GM18907 (cell line): ENCODE measurements around the gene CARHSP1.
A peak's percentile ranks its signal among the peaks of the same experiment; 100 is the strongest.
"Not testable (repeated sequence)": the region's sequence is repeated elsewhere in the genome, so short reads cannot be mapped to it uniquely, and the experiment has no call there.

Experiments
- ATAC-seq: cut with Tn5 transposase; IDR thresholded peaks from one replicate; pipeline ENCODE4 v1.9.1; 2021; ENCODE audit warnings: mild to moderate bottlenecking, moderate library complexity; ENCODE audit not compliant: unreplicated experiment

Gene CARHSP1

DNA sequence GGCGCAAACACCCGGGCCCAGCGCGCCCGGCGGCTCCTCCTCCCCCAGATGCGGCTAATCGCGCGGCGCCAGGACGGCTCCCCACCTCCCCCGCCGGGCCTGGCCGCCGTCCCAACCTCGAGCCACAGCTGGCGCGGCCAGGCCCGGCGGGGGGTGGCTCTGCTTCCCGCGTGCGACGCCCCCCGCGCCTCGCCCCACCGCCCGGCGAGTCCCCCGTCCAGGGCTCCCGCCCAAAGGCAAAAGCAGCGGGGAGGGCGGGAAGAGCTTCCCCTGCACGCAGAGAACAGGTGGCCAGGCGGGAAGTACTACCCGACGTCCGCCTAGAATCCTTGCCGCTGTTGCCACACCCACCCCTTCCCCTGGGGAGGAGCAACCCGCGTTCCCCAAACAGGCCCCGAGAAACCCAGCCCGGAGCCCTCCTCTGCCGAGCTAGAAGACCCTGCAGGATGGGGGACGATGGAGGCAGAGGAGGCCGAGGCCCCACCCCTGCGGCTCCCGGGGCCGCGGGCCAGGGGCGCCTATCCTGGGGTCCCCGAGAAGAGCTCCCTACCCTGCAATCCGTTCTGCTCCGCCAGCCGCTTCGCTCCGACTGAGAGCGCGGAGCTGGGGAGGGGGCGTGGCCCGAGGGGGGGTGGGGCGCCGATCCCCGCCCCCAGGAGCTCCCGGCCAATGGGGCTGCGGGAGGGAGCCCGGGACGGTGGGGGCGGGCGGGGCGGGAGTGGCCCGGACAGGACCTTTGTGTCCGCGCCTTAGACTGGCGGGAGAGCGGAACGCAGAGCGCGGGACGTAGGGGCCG is at the start of gene CARHSP1:
Gene CARHSP1, minus strand, starts transcription at position 591 of the 796 bp plus-strand sequence. CDS start 9,678 bp downstream, outside the sequence.
- ATAC-seq = peak; percentile 73

DNA sequence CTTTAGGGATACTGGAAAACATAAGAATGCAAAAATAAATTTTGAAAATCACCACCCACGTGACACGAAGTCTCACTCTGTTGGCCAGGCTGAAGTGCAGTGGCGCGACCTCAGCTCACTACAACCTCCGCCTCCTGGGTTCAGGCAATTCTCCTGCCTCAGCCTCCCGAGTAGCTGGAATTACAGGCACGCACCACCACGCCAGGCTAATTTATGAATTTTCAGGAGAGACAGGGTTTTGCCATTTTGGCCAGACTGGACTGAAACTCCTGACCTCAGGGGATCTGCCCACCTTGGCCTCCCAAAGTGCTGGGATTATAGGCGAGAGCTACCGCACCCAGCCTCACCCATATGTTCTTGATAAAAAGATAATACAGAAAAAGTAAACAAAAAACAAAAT is 48.5 kb upstream of the CARHSP1 start:
- ATAC-seq = not testable (repeated sequence)

DNA sequence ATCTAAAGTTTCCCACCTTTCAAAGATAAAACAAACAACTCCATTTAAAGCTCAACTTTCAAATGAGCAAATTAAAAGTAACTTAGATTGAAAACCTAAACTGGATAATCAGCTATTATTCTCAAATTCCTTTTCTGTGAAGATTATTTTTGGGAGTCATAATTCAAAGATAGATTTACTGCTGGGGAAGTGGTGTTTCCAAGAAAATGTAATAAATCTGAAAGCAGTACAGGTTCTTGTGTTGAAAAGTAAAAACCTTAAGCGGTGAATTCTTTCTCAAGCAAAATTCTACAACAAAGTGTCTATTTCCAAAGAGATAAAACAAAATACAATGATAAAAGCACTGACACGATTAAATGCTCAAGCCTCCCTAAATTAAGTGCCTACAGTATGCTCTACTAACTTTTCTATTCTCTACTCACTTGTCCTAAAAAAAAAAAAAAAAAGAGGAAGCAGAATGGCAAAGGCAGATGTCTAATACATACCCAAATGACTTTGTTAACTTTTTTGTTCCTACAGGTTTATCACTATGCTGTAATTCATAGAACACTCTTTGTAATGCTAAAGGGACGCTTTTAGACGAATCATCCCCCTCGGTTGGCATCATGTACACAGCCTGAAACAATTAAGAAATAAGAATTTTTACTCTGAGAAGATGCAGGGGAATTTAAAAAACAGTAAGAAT is 47.9 kb upstream of the CARHSP1 start:
- no peak for ATAC-seq

DNA sequence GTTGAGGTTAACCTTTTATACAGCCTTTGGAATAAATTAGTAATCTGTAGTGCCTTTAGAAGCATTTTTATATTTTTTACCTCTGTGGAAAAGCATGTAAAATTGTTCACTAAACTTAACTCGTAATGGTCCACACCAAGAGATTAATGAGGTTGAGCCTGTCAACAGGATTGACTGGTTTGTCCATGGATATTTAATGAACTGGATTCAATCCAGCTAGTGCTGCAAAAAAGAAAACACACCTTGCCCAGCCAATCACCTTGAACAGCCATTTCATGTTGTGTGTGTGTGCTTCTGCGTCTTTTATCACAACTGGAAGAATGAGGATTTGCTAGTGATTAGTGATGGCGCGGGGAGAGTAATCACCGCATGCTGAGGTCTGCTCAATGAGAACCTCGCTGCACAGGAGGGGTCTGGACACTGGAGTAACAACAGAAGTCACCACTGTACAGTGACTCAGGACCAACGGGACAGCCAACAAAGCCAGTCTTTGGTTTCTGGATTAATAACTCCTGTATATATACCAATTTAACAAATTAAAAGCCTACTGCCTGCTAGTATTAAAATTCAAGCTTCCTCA is 47.0 kb upstream of the CARHSP1 start:
- no peak for ATAC-seq

DNA sequence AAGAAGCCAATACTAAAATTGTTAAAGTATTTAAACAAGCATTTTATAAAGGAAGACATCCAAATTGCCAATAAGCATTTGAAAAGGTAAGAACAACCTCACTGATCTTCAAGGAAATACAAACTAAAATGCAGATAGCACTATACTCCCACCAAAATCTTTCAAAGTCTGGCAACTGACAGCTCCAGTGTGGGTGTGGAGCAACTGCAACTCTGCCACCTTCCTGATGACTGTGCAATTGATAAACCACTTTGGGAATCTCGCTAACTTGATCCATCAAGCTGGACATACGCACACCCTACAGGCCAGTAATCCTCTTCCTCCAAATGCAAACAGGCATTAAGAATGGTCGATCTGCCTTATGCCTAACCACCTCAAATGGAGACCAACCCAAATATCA is 45.3 kb upstream of the CARHSP1 start:
- no peak for ATAC-seq

DNA sequence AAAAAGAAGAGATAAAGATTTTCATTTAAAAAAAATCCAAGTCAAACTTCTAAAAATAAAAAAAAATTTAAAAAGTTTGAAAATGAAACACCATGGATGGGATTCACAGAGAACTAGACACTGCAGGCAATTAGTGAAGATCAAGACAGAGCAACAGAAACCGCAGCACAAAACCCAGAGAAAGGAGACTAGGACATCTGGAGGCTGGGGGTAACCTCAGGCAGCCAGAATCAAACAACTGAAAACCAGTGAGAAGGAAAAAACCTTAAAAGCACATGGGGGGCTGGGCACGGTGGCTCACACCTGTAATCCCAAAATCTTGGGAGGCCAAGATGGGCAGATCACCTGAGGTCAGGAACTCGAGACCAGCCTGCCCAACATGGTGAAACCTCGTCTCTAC is 44.0 kb upstream of the CARHSP1 start:
- no peak for ATAC-seq

DNA sequence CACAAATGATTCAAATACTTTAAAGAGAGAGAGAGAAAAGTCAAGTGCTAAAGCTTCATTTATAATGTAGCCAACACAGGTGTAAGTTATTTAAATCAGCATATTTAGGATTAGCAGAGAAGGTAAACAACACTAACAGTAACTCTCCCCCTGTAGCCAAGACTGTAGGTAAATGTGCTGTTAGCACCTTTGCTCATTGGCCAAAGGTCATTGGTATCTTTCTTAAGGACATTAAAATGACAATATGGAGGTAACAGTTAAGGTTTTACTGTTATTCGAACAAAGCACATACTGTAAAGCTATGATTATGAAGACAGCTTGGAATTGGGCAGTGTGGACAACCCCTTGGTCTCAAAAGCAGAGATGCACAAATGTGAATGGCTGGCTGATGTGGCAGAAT is 42.0 kb upstream of the CARHSP1 start:
- no peak for ATAC-seq

DNA sequence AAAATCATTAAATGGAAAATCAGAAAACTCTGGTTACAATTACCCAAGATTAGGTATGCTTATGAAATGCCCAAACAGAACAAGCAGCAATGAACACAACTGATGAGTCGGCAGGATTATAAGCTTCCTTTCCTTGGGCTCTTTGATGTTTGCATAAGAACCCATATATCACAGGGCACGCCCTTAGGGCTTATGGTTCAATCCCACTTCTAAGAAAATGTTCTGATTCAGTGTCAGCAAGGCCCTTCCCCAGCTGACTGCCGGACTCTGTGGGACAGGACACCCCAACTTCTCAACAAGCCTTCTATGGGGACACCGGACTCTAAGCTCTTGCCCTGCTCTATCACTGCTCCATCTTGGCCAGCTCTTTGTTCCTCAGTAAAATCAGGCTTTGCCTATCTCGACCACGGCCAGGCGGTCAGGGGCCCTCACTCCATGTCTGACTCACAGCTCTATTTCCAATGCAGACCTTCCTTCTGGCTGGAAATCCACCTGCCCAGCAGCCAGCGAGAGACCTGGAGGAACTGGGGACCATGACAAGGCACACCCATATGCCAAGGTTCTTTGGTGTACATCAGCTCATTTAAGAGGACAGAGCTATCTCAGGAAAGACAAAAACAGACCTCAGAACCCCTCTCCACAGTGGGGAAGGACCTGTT is 40.1 kb upstream of the CARHSP1 start:
- ATAC-seq = no peak

DNA sequence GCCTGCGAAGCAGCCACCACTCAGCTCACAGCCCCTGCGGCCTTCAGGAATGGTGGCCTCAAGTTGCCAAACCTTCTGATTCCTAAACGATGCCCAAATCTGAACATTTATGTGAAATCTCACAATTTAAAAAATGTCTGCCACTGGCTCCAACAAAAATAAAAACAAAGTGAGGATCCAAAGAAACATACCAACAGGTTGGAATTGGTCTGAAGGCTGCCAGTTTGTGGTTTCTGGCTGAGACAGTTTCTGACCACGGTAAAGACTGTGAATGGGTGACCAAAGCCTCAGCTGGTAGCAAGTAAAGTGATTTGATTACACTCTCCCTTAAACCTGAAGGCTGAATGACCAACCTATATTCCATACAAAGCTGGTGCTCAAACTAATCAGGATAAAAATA is 38.3 kb upstream of the CARHSP1 start:
- no peak for ATAC-seq

DNA sequence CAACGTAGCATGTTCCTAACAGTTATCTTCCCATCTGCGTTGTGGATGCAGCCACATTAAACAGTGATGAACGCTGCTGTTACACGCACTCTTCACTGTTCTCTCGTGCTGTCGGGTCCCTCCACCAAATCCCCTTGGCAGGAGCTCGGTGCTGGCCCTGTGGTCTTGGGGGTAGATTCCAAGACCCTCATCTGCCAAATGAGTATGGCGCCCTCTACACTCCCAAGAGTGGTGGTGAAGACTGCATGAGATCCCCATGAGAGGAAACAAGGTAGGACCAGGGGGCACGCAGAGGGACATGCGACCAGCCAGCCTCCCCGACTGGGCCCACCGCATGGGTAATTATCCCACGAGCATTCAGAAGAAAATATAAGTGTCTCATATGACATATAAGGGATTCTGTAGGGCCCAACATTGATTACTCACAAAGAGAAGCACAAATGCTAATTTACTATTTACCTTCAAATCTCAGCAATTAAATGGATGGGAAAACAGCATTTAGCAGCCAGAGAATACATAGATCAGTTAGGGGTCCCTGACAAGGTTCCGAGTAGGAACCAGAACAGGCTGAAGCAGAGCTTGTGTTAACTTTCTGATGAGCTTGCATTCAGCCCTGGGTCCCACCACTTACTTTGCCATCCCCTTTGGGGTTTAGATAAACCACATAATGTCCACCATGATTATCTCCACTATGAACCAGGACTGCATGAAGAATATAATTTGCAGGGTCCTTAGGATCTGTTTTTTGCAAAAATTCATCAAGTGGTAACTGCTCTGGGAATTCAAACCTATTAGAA is 37.2 kb upstream of the CARHSP1 start:
- ATAC-seq = no peak

DNA sequence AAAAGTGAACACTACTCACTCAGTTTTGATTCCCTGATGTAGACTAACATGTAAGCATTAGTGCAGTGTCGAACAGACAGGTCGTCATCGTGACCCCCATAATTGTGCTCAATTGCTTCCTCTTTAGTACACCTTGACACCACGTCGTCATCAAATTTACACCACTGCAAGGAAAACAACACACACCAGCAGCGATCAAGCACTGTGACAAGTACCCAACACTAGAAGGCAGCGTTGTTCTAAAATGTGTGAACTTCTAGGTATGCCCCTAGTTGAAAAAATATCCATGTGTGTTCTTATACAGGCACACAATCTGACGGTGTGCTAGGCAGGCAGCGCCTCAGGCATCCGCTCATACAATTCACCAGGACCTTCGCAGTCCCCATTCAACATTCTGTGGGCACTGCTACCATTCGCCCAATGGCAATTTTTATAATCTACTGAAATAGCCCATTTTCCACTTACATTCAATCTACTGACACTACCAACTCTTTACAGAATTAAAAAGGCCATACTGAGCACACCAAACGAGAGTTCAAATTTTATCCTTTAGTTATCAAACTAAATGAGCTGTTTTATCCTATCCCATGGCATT is 36.5 kb upstream of the CARHSP1 start:
- no peak for ATAC-seq

DNA sequence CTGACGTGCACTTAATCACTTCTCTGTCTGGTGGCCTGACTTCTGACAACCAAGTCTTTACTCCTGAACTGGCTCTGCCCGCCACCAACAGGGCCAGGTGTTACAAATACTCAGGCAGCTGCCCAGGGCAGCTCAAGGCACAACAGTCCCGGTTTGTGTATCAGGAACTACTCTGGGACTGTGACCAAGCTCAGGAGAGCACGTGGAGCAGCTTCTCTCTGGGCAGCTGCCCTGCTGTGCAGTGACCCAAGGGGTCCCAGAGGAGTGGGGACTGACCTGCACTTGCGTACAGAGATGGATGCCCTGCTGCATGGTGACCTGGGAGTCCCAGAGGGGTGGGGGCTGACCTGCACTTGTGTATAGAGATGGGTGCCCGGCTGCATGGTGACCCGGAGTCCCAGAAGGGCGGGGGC is 35.2 kb upstream of the CARHSP1 start:
- ATAC-seq = no peak

DNA sequence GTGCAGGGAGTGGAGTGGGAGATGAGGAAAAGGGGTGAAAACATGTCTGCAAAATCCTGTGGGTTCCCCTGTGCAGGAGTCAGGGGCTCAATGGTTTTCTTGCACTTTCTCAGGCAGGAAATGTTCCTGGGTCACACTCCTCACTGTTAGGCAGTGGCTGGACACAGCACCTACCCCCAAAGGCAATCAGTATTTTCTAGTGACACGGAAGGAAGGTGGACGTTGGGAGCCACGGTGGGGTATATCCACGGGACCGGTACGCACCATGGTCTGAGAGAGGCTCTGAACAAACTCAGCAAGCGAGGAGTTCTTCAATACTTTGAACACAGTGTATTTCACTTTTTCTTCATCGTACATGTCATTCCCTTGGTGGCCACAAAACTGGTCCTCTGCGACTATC is 34.2 kb upstream of the CARHSP1 start:
- no peak for ATAC-seq

DNA sequence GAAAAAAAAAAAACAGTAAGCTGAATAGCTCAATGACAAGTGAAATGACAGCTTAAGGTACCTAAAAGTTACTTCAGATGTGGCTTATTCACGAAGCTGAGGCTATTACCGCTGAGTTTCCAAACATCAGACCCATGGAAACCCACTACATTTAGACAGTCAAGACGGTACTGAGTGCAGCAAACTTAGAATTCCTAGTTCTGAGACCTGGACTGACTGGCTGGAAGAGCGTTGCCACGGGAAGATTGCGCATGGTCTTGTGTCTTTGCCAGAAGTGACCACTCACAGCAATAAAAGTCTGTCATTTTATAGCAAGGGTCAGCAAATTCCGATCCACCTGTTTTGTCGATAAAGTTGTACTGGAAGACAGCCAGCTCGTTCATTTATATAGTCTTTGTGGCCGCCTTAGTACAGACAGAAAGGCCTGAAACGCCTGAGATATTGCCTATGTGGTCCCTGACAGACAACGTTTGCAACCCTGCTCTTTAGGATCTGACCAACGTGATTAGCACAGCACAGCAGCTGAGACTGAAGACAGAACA is 32.6 kb upstream of the CARHSP1 start:
- no peak for ATAC-seq

DNA sequence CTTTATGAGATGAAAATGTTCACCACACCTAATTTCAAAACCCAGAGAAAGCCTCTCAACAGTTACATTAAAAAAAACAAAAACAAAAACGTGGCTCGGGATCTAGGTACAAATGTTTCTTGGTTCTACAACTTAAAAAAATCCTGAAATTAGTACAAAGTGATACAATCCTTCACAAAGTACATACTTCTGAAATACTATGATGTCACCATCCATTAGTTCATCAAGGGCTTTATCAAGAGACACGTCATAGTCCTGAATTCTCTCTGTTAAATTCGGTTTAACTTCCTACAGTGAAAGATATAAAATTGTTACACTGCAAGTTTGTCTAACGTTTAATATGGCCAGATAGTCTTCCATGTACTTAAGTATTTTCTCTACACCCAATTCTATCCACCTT is 31.5 kb upstream of the CARHSP1 start:
- ATAC-seq = no peak

DNA sequence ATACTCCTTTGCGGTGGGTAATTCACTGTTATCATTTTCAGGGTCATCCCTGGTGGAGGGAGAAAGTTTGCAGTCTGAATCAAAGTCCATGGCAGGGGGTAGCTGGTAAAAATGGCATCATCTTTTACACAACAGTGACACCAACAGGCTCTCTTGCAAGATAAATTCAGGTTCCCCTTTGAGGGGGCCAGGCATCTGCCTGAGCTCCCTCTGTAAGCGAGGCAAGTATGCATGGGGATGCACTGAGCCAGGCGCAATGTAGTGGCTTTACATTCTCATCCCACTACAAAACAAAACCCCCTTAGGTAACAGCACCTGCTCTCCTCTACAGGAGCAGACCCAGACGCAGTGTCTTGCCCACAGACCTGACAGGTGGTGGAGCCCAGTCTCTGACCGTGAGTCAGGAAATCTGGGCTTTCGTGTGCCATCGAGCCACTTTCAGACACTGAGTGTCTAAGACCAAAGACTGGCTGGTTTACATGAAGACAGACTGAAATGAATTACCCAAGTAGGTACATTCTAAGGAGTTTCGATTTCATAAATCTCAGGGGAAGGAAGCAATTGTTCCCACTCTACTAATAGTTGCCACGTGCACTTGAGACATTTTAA is 31.0 kb upstream of the CARHSP1 start:
- peak; percentile 47 for ATAC-seq

DNA sequence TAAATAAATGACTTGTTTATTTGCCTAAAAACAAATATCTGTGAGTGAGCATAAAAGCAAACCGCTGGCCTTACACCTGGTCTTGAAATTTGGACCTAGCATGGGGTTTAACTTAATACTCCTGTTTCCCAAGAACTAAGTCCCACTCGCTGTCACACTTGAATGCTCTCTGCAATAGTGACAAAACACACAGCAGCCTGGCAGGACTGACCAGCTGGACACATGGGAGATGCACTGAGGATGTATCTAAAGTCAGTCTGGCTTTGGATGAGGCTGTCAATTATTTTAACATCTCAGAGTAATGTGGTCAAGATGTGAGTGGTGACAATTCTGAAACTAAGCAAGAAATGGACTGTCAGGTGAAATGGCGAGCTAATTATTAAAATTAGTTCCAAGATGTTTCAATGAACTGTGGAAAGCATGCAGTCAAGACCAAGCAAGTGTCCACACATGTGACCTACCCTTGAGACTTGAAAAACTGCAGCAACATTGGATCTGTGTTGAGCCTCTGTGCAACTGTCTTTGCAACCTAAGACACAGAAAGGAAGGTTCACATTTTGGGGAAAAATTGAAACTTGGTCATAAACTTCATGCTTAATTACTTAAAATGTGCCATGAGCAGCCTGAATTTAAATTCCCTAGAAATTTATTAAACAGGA is 30.0 kb upstream of the CARHSP1 start:
- ATAC-seq = no peak

DNA sequence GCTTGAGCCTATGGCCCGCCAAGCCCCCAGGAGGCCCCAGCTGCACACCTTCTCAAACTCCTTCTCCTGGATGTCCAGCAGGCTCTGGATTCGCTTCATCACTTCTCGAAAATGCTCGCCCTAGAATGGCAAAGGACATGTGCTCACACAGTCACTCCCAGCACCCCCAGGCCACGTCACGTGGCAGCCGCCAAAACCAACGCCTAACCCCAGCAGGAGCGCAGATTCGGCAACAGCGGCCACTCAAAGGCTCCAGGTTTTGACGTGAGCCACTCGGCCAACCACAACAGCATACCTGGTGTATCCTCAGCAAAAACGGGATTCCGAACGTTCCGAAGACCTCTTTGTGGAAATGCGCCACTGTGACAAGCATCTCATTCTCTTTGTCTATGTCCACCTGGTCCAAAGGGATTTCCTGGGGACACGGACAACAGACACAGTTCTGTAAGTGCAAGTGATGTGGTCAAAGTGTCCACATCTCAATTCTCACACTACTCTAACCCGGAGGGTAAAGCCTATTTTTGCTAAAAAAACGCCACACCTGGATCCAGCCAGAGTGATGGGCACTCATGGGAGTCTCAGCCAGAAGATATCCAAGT is 26.0 kb upstream of the CARHSP1 start:
- no peak for ATAC-seq
